ENCODE data around the gene TBCD. TPM values are rescaled to one million over a fixed set of nuclear protein-coding genes. Genes with fewer than 3 reads are reported as not detected.
"Not testable (repeated sequence)": the region's sequence is repeated elsewhere in the genome, so short reads cannot be mapped to it uniquely, and the experiment has no call there.

Gene TBCD
- total RNA-seq, 1 donor from 2014 or later, result 104 TPM

- no peak overlapping the region for H3K27ac Mint-ChIP-seq
- H3K4me1 Mint-ChIP-seq (ENCODE audit: unreplicated experiment), result peaks cover 9% of the 10 kb centered on the region
- no peaks in the 10 kb centered on the region for H3K27me3 Mint-ChIP-seq
- no peak for TF ChIP-seq CTCF (conservative IDR thresholded peaks at IDR 0.05)
- no peaks in the 10 kb centered on the region for H3K36me3 Mint-ChIP-seq
- no peaks in the 10 kb centered on the region for H3K9me3 Mint-ChIP-seq
- H3K4me3 Mint-ChIP-seq, result no peak overlapping the region
- DNase-seq (ENCODE audit: extremely low spot score, unreplicated experiment), result no peak
Observed at GRCh38 chr17:82964851-82965341, 213.0 kb downstream of the TBCD start.

GRCh38 chr17:82965371-82965770, 213.5 kb downstream of the TBCD start:
- H3K4me3 Mint-ChIP-seq, result no peak overlapping the region
- H3K4me1 Mint-ChIP-seq (ENCODE audit: unreplicated experiment), result peaks cover 9% of the 10 kb centered on the region
- H3K36me3 Mint-ChIP-seq, result no peaks in the 10 kb centered on the region
- no peaks in the 10 kb centered on the region for H3K9me3 Mint-ChIP-seq
- DNase-seq (ENCODE audit: extremely low spot score, unreplicated experiment), result no peak
- no peaks in the 10 kb centered on the region for H3K27me3 Mint-ChIP-seq
- no peak for TF ChIP-seq CTCF (conservative IDR thresholded peaks at IDR 0.05)
- no peak overlapping the region for H3K27ac Mint-ChIP-seq

- no peaks in the 10 kb centered on the region for H3K36me3 Mint-ChIP-seq
- peaks cover 9% of the 10 kb centered on the region for H3K4me1 Mint-ChIP-seq (ENCODE audit: unreplicated experiment)
- TF ChIP-seq CTCF (conservative IDR thresholded peaks at IDR 0.05), result no peak
- H3K27me3 Mint-ChIP-seq, result no peaks in the 10 kb centered on the region
- H3K27ac Mint-ChIP-seq, result no peak overlapping the region
- H3K4me3 Mint-ChIP-seq, result no peak overlapping the region
- no peaks in the 10 kb centered on the region for H3K9me3 Mint-ChIP-seq
- DNase-seq (ENCODE audit: extremely low spot score, unreplicated experiment), result no peak
Observed at GRCh38 chr17:82966415-82966814, 214.6 kb downstream of the TBCD start.

GRCh38 chr17:82967268-82968032, 215.6 kb downstream of the TBCD start:
- H3K27me3 Mint-ChIP-seq, result no peaks in the 10 kb centered on the region
- no peak for DNase-seq (ENCODE audit: extremely low spot score, unreplicated experiment)
- H3K4me3 Mint-ChIP-seq, result no peak overlapping the region
- no peak overlapping the region for H3K27ac Mint-ChIP-seq
- H3K4me1 Mint-ChIP-seq (ENCODE audit: unreplicated experiment), result peaks cover 9% of the 10 kb centered on the region
- no peak for TF ChIP-seq CTCF (conservative IDR thresholded peaks at IDR 0.05)
- no peaks in the 10 kb centered on the region for H3K9me3 Mint-ChIP-seq
- H3K36me3 Mint-ChIP-seq, result no peaks in the 10 kb centered on the region

GRCh38 chr17:82968033-82968841, 216.4 kb downstream of the TBCD start:
- H3K9me3 Mint-ChIP-seq; H3K36me3 Mint-ChIP-seq; H3K4me3 Mint-ChIP-seq; H3K27ac Mint-ChIP-seq; DNase-seq (ENCODE audit: extremely low spot score, unreplicated experiment); H3K27me3 Mint-ChIP-seq; H3K4me1 Mint-ChIP-seq (ENCODE audit: unreplicated experiment): not testable (repeated sequence)

GRCh38 chr17:82970067-82970466, 218.2 kb downstream of the TBCD start:
- Mint-ChIP-seq H3K4me1 (ENCODE audit: unreplicated experiment) (no peaks in the 10 kb centered on the region), H3K27ac (no peak overlapping the region), H3K4me3 (no peak overlapping the region), H3K9me3 (no peaks in the 10 kb centered on the region), H3K36me3 (no peaks in the 10 kb centered on the region), H3K27me3 (no peaks in the 10 kb centered on the region)
- no peak for DNase-seq (ENCODE audit: extremely low spot score, unreplicated experiment)
- TF ChIP-seq CTCF (conservative IDR thresholded peaks at IDR 0.05), result no peak

Data from type B pancreatic cell (in vitro differentiated cells).